Skeletal muscle cell (primary cell): Measurements from ENCODE around the gene GNG4.
A peak's percentile ranks its signal among the peaks of the same experiment; 100 is the strongest.

Experiments used
- DNase-seq: peaks from one replicate; pipeline ENCODE4 v3.0.0-alpha.2; 2010; ENCODE audit warnings: low read depth
- H3K4me3 ChIP-seq: 2 replicates; pipeline ENCODE4 v1.5.1; 2011; ENCODE audit warnings: low read depth, mild to moderate bottlenecking, control low read depth, low read length, moderate library complexity

GNG4 gene

GRCh38 chr1:235649368-235650163 is at the start of gene GNG4:
TSS of gene GNG4 (minus strand) at chr1:235649784. CDS start at chr1:235583838, 65,946 bp downstream.
- DNase-seq: no peak
- peak within 1 kb of the TSS; percentile 49 for H3K4me3 ChIP-seq

GRCh38 chr1:235697508-235697907 is 47.9 kb upstream of the GNG4 start:
- H3K4me3 ChIP-seq: no peak overlapping the region
- DNase-seq: peak; percentile 9

DNA sequence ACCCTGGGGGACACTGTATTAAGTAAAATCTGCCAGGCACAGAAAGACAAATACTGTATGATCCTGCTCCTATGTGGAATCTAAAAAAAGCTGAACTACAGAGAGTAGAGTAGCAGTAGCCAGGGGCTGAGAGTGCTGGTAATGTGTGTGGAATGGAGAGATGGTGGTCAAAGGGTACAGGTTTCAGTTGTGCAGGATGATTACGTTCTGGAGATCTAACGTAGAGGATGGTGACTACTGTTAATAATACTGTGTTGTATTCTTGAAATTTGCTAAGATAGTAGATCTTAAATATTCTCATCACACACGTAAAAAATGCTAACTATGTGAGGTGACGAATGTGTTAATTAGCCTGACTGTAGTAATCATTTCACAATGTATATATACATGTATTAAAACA is 39.8 kb upstream of the GNG4 start:
- H3K4me3 ChIP-seq: no peak overlapping the region
- DNase-seq: no peak

DNA sequence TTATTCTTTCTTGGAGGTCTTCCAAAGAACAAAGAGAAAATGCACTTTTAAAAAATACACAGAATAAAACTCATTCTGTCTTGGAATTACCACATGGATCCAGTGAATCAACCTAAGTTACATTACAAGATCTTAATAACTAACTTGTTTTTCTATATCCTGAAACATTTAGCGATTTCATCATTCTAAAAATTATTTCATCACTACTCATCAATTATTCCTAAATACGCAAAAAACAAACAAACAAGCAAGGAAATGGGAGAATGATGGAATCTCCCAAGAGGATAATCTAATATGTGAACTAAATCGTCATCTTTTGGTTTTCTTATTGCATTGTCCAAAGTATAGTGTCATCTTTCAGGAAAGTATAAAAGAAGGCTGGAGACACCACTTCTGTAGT is 38.5 kb upstream of the GNG4 start:
- H3K4me3 ChIP-seq: no peak overlapping the region
- no peak for DNase-seq

DNA sequence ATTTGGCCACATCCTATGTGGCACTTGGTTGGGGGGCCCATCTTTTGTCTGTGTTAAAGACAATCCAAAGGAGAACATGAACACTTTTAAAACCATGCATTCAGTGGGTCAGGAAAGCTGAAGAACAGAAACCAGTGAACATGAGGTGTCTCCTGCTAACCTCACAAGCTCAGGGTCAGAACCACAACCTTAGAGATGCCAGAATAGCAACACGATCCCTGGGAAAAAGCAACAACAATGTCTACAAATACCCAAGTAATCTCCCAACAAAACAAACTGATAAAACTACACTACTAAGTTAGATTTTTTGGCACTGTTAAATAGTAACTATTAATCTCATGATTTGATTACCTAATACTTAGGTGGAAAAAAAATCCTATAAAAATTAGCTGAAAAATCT is 34.1 kb upstream of the GNG4 start:
- DNase-seq: no peak
- H3K4me3 ChIP-seq: no peak overlapping the region

DNA sequence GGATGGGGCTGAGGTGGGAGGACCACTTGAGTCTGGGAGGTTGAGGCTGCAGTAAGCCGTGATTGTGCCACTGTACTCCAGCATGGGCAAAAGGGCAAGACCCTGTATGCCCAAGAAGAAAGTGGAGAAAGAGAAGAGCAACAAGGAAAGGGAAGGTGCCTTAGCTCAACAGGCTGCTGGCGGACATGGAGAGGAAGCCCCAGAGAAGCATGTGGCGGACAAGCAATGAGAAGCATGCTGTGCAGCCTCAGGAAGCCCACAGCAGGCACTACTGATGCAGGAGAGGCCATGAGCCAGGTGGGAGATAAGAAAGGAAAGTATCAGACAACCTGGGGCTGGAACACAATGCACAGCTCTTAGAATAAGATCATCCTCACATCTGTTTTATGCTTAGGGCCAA is 32.6 kb upstream of the GNG4 start:
- no peak overlapping the region for H3K4me3 ChIP-seq
- no peak for DNase-seq

DNA sequence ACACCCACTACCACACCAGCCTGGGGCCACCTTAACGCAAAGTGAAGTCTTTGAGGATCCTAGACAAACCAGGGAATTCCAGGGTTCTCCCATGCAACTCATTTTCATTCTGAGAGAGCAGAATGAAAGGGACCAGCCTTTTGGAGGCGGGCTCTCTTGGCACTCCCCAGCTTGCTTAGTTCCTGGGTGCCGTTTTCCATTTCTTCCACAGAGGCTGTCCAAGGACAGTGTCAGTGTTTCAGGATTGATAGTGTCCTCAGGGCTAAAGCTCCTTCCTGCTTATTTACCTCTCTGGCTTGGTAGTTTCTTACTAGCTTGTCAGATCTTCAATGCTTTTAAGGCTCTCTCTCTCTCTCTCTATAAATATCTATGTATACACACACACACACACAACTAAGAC is 30.1 kb upstream of the GNG4 start:
- no peak for DNase-seq
- H3K4me3 ChIP-seq: no peak overlapping the region

DNA sequence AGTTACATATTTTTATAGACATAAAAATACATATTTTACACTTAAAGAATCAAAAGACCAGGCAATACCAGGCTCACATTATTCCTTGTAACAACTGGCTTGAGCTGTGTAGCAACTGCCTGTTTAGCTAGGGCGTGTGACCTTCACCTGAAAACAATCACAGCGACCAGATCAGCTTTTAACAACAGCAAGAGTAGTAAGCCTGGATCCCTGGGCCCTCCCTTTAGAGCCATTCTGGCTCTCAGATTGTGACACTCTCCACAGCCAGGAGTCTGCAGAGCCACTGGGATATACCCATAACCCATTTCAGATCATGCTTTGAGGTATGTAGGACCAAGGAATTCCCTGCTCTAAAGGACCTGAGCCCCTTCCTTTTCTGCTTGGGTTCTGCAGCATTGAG is 29.4 kb upstream of the GNG4 start:
- DNase-seq: no peak
- H3K4me3 ChIP-seq: no peak overlapping the region

- H3K4me3 ChIP-seq: no peak overlapping the region
- peak; percentile 26 for DNase-seq
These were observed 25.7 kb upstream of the GNG4 start for GRCh38 chr1:235675152-235675890.

DNA sequence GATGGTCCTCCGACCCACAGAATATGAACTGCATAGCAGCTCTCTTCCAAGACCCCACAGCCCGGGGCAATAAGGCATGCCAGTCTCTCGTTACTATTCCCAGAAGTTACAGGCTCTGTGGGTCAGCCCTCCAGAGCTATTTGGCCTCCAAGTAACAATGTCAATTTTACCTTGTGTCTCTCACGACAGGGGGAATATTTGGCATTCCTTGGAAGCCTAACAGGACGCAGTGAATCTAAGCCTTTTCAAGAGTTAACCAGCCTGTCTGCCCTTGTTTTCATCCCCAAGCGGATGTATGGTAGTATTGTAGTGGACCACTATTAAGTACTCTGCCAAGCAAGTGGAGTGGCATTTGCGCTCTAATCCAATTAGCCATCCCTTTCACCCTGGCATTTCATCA is 24.4 kb upstream of the GNG4 start:
- H3K4me3 ChIP-seq: no peak overlapping the region
- DNase-seq: no peak

DNA sequence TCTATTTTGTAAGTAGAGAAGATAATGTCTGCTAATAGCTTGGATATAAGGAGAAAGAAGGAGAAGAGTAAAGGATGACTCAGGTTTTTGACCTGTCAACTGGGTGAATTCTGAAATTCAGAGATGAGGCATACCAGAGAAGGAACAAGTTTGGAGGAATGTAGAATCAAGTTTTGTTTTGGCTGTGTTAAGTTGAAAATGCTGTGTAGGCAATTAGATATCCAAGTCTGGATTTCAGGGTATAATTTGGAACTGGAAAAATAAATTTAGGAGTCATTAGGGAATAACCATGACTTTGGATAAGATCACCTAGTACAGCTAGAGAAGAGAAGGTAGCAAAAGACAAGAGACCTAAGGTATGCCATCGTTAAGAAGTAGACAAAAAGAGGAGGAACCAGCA is 22.4 kb upstream of the GNG4 start:
- no peak overlapping the region for H3K4me3 ChIP-seq
- no peak for DNase-seq

DNA sequence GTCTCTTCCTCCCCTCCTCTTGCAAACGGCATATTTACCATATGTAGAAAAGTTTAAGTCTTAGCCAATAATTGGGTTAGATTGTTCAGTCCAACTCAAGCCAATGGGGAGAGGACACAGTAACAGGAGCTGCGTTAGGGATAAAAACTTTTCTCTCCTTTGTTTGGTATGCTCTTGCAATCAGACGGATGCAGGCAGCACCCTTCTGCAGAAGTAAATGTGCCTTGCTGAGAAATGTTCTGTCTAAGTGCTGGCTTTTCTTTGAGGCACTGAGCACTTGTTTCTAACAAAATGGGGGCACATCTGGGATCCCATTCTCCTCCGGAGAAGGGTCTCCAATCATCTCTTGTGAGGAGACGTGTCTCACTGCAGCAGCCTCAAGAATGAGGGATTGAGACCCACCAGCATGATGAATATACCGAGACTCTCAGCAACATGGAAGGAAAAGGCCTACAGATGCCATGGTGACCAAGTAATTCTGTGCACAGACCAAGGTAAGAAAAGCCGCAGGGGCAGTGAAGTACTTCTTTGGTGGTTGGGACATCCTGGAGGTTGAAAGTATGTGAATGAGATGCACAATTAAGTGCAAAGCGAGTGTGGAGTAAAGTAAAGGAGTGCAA is 20.7 kb upstream of the GNG4 start:
- DNase-seq: no peak
- H3K4me3 ChIP-seq: no peak overlapping the region

DNA sequence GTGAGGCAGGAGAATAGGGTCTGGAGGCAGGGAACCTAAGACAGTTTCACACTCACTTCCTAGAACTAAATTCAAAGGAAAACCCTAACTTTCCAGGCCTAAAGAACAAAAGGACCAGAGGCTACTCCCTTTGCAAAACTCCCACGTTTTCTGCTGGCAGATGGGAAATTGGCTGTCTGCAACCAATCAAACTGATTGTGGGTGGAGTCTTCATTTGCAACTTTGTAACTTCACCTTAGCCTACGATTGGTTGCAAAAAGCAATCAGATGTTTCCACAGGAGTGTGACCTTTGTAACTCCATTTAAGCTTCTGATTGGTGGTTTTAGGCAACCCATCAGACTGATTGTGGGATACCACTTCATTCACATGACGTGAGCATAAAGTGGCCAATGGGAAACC is 19.7 kb upstream of the GNG4 start:
- DNase-seq: no peak

DNA sequence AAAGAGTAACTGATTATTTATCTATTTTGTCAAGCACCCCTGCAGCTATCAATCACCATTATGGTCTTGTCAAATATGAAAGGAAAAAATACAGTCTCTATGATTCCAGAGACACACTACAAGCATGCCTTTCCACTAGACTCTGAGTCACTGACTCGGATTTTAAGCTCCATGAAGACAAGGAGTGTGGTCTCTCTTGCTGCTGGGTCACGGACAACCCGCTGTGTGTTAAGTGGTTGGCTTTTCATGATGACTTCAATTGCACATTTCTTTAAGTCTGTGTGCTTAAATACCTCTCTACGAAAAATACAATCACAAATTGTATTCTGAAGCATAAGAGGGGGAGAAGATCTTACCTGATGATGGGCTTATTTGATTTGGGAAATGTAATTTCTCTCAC is 14.0 kb upstream of the GNG4 start:
- no peak for DNase-seq
- no peak overlapping the region for H3K4me3 ChIP-seq

More for the DNA sequence above, 19.7 kb upstream of the GNG4 start:
- no peak overlapping the region for H3K4me3 ChIP-seq

GRCh38 chr1:235661568-235661967 is 12.0 kb upstream of the GNG4 start:
- DNase-seq: no peak
- no peak overlapping the region for H3K4me3 ChIP-seq

GRCh38 chr1:235659186-235659771 is 9.7 kb upstream of the GNG4 start:
- no peak overlapping the region for H3K4me3 ChIP-seq
- DNase-seq: no peak

GRCh38 chr1:235657747-235658526 is 8.4 kb upstream of the GNG4 start:
- no peak overlapping the region for H3K4me3 ChIP-seq
- no peak for DNase-seq

DNA sequence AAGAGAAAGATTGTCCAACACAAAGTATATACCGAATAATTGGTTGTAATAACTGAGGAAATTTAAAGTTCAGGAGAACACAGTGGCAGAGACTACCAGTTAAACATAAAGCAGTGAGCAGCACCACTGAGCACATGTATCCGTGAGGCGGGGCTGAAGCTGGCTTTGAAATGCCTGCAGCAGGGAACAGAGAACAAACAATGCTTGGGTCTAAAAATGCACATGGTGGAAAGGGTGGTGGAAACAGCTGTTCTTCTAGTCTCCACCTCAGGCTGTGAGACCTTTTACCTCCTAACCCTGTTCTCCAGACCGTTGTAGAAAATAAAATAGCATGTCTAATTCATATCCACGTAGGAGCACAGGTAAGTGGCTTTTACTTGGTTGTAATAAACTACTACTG is 7.7 kb upstream of the GNG4 start:
- H3K4me3 ChIP-seq: no peak overlapping the region
- no peak for DNase-seq

DNA sequence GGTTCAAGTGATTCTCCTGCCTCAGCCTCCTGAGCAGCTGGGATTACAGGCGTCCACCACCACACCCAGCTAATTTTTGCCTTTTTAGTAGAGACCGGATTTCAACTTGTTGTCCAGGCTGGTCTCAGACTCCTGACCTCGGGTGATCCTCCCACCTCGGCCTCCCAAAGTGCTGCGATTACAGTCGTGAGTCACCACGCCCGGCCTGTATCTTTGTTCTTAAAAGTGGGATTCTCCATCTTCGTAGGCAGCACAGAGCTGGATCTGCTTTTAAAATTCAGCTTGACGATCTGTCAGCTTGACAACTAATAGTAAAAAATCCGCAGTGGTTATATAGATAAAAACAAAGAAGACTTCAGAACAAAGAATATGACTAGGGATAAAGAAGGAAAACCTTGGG is 2.8 kb upstream of the GNG4 start:
- DNase-seq: no peak
- no peak overlapping the region for H3K4me3 ChIP-seq
